HL-60 (cell line): ENCODE data around the gene ARIH2.
A peak's percentile ranks its signal among the peaks of the same experiment; 100 is the strongest.

ENCODE experiments used
- CTCF ChIP-seq: IDR thresholded peaks from one replicate; pipeline ENCODE4 v1.5.1; 2011; ENCODE audit warnings: low read length, control low read depth, inconsistent platforms; ENCODE audit not compliant: insufficient read depth
- GABPA ChIP-seq: IDR thresholded peaks from 2 replicates; pipeline ENCODE4 v1.6.1; 2012; ENCODE audit warnings: low read depth
- POLR2AphosphoS5 ChIP-seq: IDR thresholded peaks from 2 replicates; pipeline ENCODE4 v1.6.1; 2012; ENCODE audit warnings: low read depth
- REST ChIP-seq: IDR thresholded peaks from 2 replicates; pipeline ENCODE4 v1.6.1; 2012; ENCODE audit warnings: low read depth; ENCODE audit not compliant: insufficient replicate concordance
- SPI1 ChIP-seq: IDR thresholded peaks from 2 replicates; pipeline ENCODE4 v1.6.1; 2012; ENCODE audit warnings: low read depth, mild to moderate bottlenecking, borderline replicate concordance

- TF ChIP-seq CTCF (peak; percentile 91), POLR2AphosphoS5 (peak; percentile 87; the same call in 1 of the 2 replicates), REST (peak; percentile 62), GABPA (no peak; the same call in 1 of the 2 replicates), SPI1 (no peak)
These were observed 103.4 kb downstream of the ARIH2 start, which contains the start of gene NDUFAF3 for GRCh38 chr3:49021813-49022687.
